AG09319 (cell line): ENCODE results near the gene BAMBI.

Experiments
- DNase-seq: peaks from one replicate; pipeline ENCODE4 v3.0.0-alpha.2; 2010; ENCODE audit warnings: low read depth; ENCODE audit errors: extremely low read depth
- TF ChIP-seq, protein P1 (sequence below): IDR thresholded peaks from 2 replicates; pipeline ENCODE4 v1.5.1; 2011; ENCODE audit warnings: low read depth, mild to moderate bottlenecking, inconsistent platforms, low read length, moderate library complexity

BAMBI gene

DNA sequence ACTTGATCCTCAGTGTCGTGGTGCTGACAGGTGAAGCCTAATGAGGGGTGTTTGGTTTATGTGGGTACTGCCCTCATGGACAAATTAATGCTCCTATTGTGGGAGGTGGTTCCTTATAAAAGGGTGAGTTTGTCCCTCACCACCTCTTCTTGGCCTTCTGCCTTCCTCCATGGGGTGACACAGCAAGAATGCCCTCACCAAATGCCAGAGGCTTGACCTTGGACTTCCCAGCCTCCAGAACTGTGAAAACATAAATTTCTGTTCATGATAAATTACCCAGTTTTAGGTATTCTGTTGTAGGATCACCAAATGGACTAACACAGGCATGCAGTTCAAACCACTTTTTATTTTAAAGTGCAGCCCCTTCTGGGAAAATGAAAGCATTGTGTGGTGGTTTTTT, 39.4 kb downstream of the BAMBI start:
- DNase-seq = no peak

DNA sequence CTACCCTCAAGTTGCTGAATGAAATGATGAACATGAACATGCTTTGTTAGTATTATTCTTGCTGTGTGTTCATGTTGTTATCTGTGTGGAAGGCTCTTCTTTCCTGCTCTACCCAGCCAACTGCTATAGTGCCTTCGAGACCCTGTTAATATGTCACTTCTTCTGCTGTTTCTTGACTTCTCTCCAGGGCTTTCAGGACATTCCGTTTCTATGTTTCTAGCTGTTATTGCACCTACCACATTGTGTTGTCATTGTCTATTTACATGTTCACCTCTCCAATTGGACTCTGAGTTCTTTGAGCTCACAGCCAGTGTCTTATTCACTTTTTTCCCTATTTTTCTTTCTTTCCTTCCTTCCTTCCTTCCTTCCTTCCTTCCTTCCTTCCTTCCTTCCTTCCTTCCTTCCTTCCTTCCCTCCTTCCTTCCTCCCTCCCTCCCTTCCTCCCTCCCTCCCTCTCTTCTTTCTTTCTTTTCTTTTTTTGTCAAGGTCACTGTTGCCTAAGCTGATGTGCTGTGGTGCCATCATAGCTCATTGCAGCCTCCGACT, 40.4 kb downstream of the BAMBI start:
- TF ChIP-seq, protein P1, sequence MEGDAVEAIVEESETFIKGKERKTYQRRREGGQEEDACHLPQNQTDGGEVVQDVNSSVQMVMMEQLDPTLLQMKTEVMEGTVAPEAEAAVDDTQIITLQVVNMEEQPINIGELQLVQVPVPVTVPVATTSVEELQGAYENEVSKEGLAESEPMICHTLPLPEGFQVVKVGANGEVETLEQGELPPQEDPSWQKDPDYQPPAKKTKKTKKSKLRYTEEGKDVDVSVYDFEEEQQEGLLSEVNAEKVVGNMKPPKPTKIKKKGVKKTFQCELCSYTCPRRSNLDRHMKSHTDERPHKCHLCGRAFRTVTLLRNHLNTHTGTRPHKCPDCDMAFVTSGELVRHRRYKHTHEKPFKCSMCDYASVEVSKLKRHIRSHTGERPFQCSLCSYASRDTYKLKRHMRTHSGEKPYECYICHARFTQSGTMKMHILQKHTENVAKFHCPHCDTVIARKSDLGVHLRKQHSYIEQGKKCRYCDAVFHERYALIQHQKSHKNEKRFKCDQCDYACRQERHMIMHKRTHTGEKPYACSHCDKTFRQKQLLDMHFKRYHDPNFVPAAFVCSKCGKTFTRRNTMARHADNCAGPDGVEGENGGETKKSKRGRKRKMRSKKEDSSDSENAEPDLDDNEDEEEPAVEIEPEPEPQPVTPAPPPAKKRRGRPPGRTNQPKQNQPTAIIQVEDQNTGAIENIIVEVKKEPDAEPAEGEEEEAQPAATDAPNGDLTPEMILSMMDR = no peak
- no peak for DNase-seq

More for the DNA sequence above, 39.4 kb downstream of the BAMBI start:
- TF ChIP-seq, protein P1 = no peak

DNA sequence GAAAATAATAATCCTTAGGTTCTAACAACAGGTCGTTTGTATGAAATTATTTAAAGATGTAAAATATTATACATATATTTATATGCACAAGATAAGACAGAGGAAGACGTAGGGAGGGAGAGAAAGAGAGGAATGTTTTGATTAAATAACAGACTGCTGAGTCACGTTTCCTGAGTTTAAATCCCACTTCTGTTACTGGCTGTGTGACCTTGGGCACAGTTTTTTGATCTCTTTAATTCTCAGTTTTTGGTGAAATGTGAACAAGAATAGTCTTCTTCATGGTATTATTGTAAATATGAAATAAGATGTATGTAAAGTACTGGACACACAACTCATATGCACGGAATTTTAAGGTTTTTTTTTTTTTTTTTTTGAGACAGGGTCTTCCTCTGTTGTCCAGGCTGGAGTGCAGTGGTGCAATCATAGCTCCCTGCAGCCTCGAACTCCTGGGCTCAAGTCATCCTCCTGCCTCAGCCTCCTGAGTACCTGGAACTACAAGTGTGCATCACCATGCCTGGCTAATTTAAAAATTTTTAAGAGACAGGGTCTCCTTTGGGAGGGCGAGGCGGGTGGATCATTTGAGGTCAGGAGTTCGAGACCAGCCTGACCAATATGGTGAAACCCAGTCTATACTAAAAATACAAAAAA, 42.6 kb downstream of the BAMBI start:
- no peak for DNase-seq
- TF ChIP-seq, protein P1 = no peak

DNA sequence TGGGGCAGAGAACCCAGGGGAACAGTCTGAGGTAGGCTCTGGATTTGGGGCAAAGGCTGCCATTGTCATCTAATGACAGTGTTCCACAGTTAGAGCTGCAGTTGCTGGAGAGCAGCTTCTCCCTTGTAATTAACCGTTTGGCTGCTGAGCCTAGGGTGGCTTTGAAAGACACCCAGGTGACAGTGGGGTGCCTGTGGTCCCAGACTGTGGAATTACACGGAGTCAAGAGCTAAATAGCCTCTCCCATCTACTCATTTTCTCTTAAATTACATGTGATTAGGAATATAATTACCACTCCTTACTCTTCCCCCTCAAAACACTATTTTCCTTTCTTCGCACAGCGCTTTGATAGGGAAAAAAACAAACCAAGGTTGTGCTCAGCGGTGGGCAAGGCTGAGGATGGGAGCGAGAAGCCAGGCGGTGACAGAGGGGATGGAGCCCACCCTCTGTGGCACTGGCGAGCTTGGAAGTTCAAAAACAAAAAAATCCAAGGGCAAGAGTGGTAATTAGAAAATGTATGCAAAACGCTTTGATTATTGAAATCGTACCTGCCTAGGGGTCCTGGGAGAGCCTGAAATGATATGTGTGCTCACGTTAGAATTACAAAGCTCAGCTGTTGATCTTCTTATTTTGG, 44.1 kb downstream of the BAMBI start:
- no peak for DNase-seq
- TF ChIP-seq, protein P1 = no peak

DNA sequence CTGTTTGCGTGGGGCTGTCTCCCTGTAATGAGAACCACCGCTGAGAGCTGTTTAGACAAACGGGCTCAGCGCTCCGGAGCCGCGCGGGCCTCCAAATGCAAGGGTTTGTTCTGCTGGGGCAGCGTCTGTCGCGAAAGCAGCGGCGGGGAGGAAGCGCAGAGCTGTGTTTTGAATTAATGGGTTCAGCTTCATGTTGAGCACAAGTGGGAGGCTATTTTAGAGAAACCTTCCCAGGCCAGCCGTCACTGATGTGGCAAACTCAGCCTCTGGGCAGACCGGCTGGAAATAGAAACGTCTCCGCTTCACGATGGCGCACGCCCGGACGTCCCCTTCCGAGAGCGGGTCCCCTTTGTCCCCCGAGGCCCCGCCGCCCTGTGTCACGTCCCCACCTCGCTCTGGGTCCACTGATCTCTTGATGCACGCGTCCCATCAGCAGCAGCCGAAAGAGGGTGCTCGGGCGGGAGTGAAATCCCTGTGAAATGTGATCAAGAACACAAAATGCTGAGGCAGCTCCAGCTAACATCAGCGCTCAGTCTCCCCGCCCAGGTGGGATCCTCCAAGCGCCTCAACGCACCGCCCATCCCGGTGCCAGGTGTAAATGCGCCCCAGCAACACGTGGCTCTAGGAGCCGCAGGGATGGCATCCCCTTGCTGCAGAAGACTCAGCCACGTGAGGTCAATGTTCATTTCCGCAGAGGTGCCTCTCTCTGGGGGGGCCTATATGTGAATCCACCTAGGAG, 44.9 kb downstream of the BAMBI start:
- no peak for DNase-seq
- TF ChIP-seq, protein P1 = no peak; the same call in 1 of the 2 replicates

DNA sequence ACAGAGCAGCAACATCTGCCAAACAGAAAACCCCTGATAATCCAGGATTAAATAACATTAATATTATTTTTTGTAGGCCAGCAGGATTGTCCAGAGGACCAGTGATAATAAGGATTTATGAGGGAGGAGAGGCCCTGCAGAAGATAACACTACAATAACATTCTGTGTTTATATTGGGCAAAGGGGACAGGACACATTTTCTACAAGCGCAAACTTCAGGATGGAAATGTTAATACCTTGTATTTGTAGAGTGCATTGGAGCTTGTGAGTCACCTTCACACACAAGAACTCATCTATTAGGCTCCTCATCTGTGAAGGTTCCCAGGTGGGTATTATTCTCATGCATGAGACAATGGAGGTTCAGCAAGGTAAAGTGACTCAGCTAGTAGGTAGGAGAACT, 51.0 kb downstream of the BAMBI start:
- no peak for DNase-seq
- TF ChIP-seq, protein P1 = no peak
